Lower leg skin (tissue), 4 donors: Measurements from ENCODE around the gene NRGN. TPM values are rescaled to one million over a fixed set of nuclear protein-coding genes. Genes with fewer than 3 reads are reported as not detected.

Experiments used
- DNase-seq, 2 donors: peaks; one replicate each; pipeline ENCODE4 v3.0.0-alpha.2; 2019; ENCODE audit warnings: low spot score in 2 of 2
- H3K4me3 ChIP-seq: fragments of 200-600 bp; sonication (generic); 2 replicates; pipeline ENCODE4 v1.5.1; 2017; ENCODE audit warnings: mild to moderate bottlenecking, low read depth; ENCODE audit not compliant: poor library complexity, severe bottlenecking
- CTCF ChIP-seq, 3 donors: fragments of 450-650 bp; IDR thresholded peaks; one replicate each; pipeline ENCODE4 v1.5.1; 2016; ENCODE audit warnings: antibody characterized with exemption in 3 of 3, mild to moderate bottlenecking in 3 of 3, moderate library complexity in 2 of 3
- POLR2A ChIP-seq, 2 donors: fragments of 450-650 bp; IDR thresholded peaks; one replicate each; pipeline ENCODE4 v1.6.1; 2016 to 2017; ENCODE audit warnings: antibody characterized with exemption in 2 of 2, mild to moderate bottlenecking in 1 of 2, moderate library complexity in 1 of 2
- WGBS, 2 donors: methylation state at CpG; one replicate each; pipeline ENCODE4 v1.1.5; 2018; 5-methylcytosine and 5-hydroxymethylcytosine counted together
- intact Hi-C: fragments of 100-400 bp; cut with DNase I; formaldehyde crosslinking; loops from one replicate; pipeline ENCODE4 v1.15.0; 2023; ENCODE audit warnings: low total_unique reads
- total RNA-seq, 4 donors: library from RNA; depleted of rRNA; stranded (reverse); fragments of >200 nt; gene quantifications; one replicate each; pipeline ENCODE4 v1.1.0, GENCODE V29; 2016

Gene NRGN
- total RNA-seq, 4 donors from 2014 or later, result 0.56 to 0.84 TPM; not detected in 2

- intact Hi-C loops, result no loop called here
- 41 to 56% methylated on average over 3 of the region's 3 CpGs for WGBS, 2 donors
- no peak for TF ChIP-seq POLR2A (IDR thresholded peaks at IDR 0.05)
- TF ChIP-seq CTCF (IDR thresholded peaks at IDR 0.05), result no peak
- no peak overlapping the region for H3K4me3 ChIP-seq
- DNase-seq, result no peak
These were observed 23.2 kb upstream of the NRGN start for GRCh38 chr11:124716591-124716990.

GRCh38 chr11:124717421-124717785 is 22.3 kb upstream of the NRGN start:
- TF ChIP-seq CTCF (IDR thresholded peaks at IDR 0.05) (no peak), POLR2A (IDR thresholded peaks at IDR 0.05) (no peak)
- DNase-seq, result no peak
- intact Hi-C loops, result no loop called here
- 27 to 29% methylated on average over 7 of the region's 7 CpGs for WGBS, 2 donors
- no peak overlapping the region for H3K4me3 ChIP-seq

GRCh38 chr11:124717786-124718651 is 21.7 kb upstream of the NRGN start:
- 0 to 1% methylated on average over 44 to 45 of the region's 45 CpGs for WGBS, 2 donors
- DNase-seq, result no peak
- TF ChIP-seq CTCF (IDR thresholded peaks at IDR 0.05), result no peak
- no peak for TF ChIP-seq POLR2A (IDR thresholded peaks at IDR 0.05)
- intact Hi-C loops, result no loop called here
- no peak overlapping the region for H3K4me3 ChIP-seq

- 27 to 34% methylated on average over 14 of the region's 14 CpGs for WGBS, 2 donors
These were observed 20.9 kb upstream of the NRGN start for GRCh38 chr11:124718801-124719200.

GRCh38 chr11:124719534-124719933 is 20.2 kb upstream of the NRGN start:
- WGBS, 2 donors, result 44 to 45% methylated on average over 2 of the region's 2 CpGs
- no peak for DNase-seq
- no peak overlapping the region for H3K4me3 ChIP-seq
- intact Hi-C loops, result no loop called here
- TF ChIP-seq POLR2A (IDR thresholded peaks at IDR 0.05) (no peak), CTCF (IDR thresholded peaks at IDR 0.05) (no peak)

More at GRCh38 chr11:124718801-124719200, 20.9 kb upstream of the NRGN start:
- intact Hi-C loops, result no loop called here
- DNase-seq, result no peak
- no peak for TF ChIP-seq POLR2A (IDR thresholded peaks at IDR 0.05)
- no peak for TF ChIP-seq CTCF (IDR thresholded peaks at IDR 0.05)
- no peak overlapping the region for H3K4me3 ChIP-seq
